Epithelial cell of proximal tubule (primary cell): Measurements from ENCODE around the gene PTPRN2. TPM values are rescaled to one million over a fixed set of nuclear protein-coding genes. Genes with fewer than 3 reads are reported as not detected.

ENCODE experiments used
- DNase-seq: peaks from one replicate; pipeline ENCODE4 v3.0.0-alpha.2; 2011; ENCODE audit warnings: low read depth
- H3K4me3 ChIP-seq: 2 replicates; pipeline ENCODE4 v1.5.1; 2011; ENCODE audit warnings: low read depth, mild to moderate bottlenecking, low read length
- CTCF ChIP-seq: conservative IDR thresholded peaks from 2 replicates; pipeline ENCODE4 v1.5.1; 2012; ENCODE audit warnings: low read depth, mild to moderate bottlenecking, low read length
- total RNA-seq: library from RNA; depleted of rRNA; stranded (reverse); fragments of >200 nt; gene quantifications from 2 replicates; pipeline ENCODE4 v1.2.3, GENCODE V29; 2015

The PTPRN2 gene
- total RNA-seq, 1 donor from 2014 or later: 2.8 TPM

GRCh38 chr7:157623556-157623955, 964.1 kb downstream of the PTPRN2 start:
- DNase-seq: no peak
- no peak overlapping the region for H3K4me3 ChIP-seq
- TF ChIP-seq CTCF: no peak

GRCh38 chr7:157622408-157623205, 965.0 kb downstream of the PTPRN2 start:
- no peak for TF ChIP-seq CTCF
- DNase-seq: no peak
- H3K4me3 ChIP-seq: no peak overlapping the region

GRCh38 chr7:157622000-157622399, 965.6 kb downstream of the PTPRN2 start:
- DNase-seq: no peak
- no peak for TF ChIP-seq CTCF
- no peak overlapping the region for H3K4me3 ChIP-seq

- no peak overlapping the region for H3K4me3 ChIP-seq
- no peak for TF ChIP-seq CTCF
- DNase-seq: no peak
Observed at GRCh38 chr7:157621131-157621681, 966.4 kb downstream of the PTPRN2 start.

- no peak for DNase-seq
- H3K4me3 ChIP-seq: no peak overlapping the region
- TF ChIP-seq CTCF: no peak
Observed at GRCh38 chr7:157620616-157621015, 967.0 kb downstream of the PTPRN2 start.

GRCh38 chr7:157619753-157620525, 967.7 kb downstream of the PTPRN2 start:
- DNase-seq: no peak
- no peak overlapping the region for H3K4me3 ChIP-seq
- TF ChIP-seq CTCF: no peak
